Large intestine (tissue), 3 donors: Measurements from ENCODE around the gene SMG6. TPM values are rescaled to one million over a fixed set of nuclear protein-coding genes. Genes with fewer than 3 reads are reported as not detected.
"Not testable (repeated sequence)": the region's sequence is repeated elsewhere in the genome, so short reads cannot be mapped to it uniquely, and the experiment has no call there.

Experiments used
- DNase-seq, 2 donors: peaks; one replicate each; pipeline versions ENCODE4 v3.0.0 to v3.0.0-alpha.2; 2013
- H3K27ac ChIP-seq: one replicate; pipeline ENCODE4 v1.5.1; 2013; ENCODE audit warnings: low read length
- H3K27me3 ChIP-seq: 2 replicates; pipeline ENCODE4 v1.6.1; 2013; ENCODE audit warnings: low read length; ENCODE audit not compliant: control insufficient read depth, insufficient read depth
- H3K36me3 ChIP-seq: 2 replicates; pipeline ENCODE4 v1.6.1; 2013; ENCODE audit warnings: low read length; ENCODE audit not compliant: control insufficient read depth, insufficient read depth
- H3K4me1 ChIP-seq: one replicate; pipeline ENCODE4 v1.6.1; 2013; ENCODE audit warnings: low read length; ENCODE audit not compliant: control insufficient read depth, insufficient read depth
- H3K4me3 ChIP-seq: one replicate; pipeline ENCODE4 v1.5.1; 2013; ENCODE audit warnings: low read length
- H3K9me3 ChIP-seq: one replicate; pipeline ENCODE4 v1.6.1; 2013; ENCODE audit warnings: mild to moderate bottlenecking, low read depth, low read length, moderate library complexity; ENCODE audit not compliant: control insufficient read depth
- WGBS: methylation state at CpG from one replicate; pipeline ENCODE4 v1.1.5; 2013; ENCODE audit warnings: low lambda C conversion rate; ENCODE audit not compliant: insufficient coverage; 5-methylcytosine and 5-hydroxymethylcytosine counted together
- polyA plus RNA-seq: library from polyadenylated mRNA; unstranded; fragments of 120-200 nt; gene quantifications from one replicate; pipeline ENCODE4 v1.2.1, GENCODE V29; 2013

The SMG6 gene
- polyA plus RNA-seq, 1 donor: 18.0 TPM

- Histone ChIP-seq H3K9me3 (no peaks in the 10 kb centered on the region), H3K36me3 (peaks cover 18% of the 10 kb centered on the region), H3K27ac (no peak overlapping the region), H3K4me3 (no peak overlapping the region), H3K27me3 (no peaks in the 10 kb centered on the region), H3K4me1 (no peaks in the 10 kb centered on the region)
- no CpG with 5 or more reads among the region's 8 CpGs for WGBS
- peak in 1 of 2 donors; percentile 30 for DNase-seq
Measured at GRCh38 chr17:2146132-2146871, 157.3 kb downstream of the SMG6 start.

GRCh38 chr17:2144701-2145100 lies 158.9 kb downstream of the SMG6 start:
- whole genome bisulfite sequencing: 100% methylated on average over 1 of the region's 7 CpGs
- Histone ChIP-seq H3K36me3 (peaks cover 11% of the 10 kb centered on the region), H3K9me3 (no peaks in the 10 kb centered on the region)

GRCh38 chr17:2143332-2143731 lies 160.3 kb downstream of the SMG6 start:
- no peak for DNase-seq
- WGBS: 100% methylated on average over 3 of the region's 3 CpGs
- H3K4me3 ChIP-seq: no peak overlapping the region
- no peaks in the 10 kb centered on the region for H3K9me3 ChIP-seq
- H3K36me3 ChIP-seq: peaks cover 7% of the 10 kb centered on the region
- H3K27ac ChIP-seq: no peak overlapping the region
- H3K27me3 ChIP-seq: no peaks in the 10 kb centered on the region
- no peaks in the 10 kb centered on the region for H3K4me1 ChIP-seq

More at GRCh38 chr17:2144701-2145100, 158.9 kb downstream of the SMG6 start:
- H3K4me1 ChIP-seq: no peaks in the 10 kb centered on the region
- no peak for DNase-seq
- no peak overlapping the region for H3K27ac ChIP-seq
- no peaks in the 10 kb centered on the region for H3K27me3 ChIP-seq
- H3K4me3 ChIP-seq: no peak overlapping the region

GRCh38 chr17:2142682-2143081 lies 160.9 kb downstream of the SMG6 start:
- WGBS: no CpG with 5 or more reads among the region's 8 CpGs
- not testable (repeated sequence) for H3K36me3 ChIP-seq, H3K27me3 ChIP-seq, DNase-seq, H3K4me1 ChIP-seq, H3K4me3 ChIP-seq, H3K27ac ChIP-seq, H3K9me3 ChIP-seq

GRCh38 chr17:2140683-2141082 lies 162.9 kb downstream of the SMG6 start:
- DNase-seq: no peak
- H3K4me1 ChIP-seq: no peaks in the 10 kb centered on the region
- no peak overlapping the region for H3K4me3 ChIP-seq
- no peaks in the 10 kb centered on the region for H3K27me3 ChIP-seq
- H3K27ac ChIP-seq: no peak overlapping the region
- H3K36me3 ChIP-seq: peaks cover 4% of the 10 kb centered on the region
- no peaks in the 10 kb centered on the region for H3K9me3 ChIP-seq

- DNase-seq: no peak
- no peaks in the 10 kb centered on the region for H3K27me3 ChIP-seq
- no peak overlapping the region for H3K4me3 ChIP-seq
- peak overlapping the region; percentile 20 for H3K27ac ChIP-seq
- peaks cover under 1% of the 10 kb centered on the region for H3K36me3 ChIP-seq
- no CpG with 5 or more reads among the region's 2 CpGs for WGBS
- H3K4me1 ChIP-seq: no peaks in the 10 kb centered on the region
- H3K9me3 ChIP-seq: no peaks in the 10 kb centered on the region
Measured at GRCh38 chr17:2138761-2139160, 164.8 kb downstream of the SMG6 start.

GRCh38 chr17:2138318-2138717 lies 165.3 kb downstream of the SMG6 start:
- Histone ChIP-seq H3K4me3 (no peak overlapping the region), H3K9me3 (no peaks in the 10 kb centered on the region), H3K27ac (peak overlapping the region; percentile 20), H3K36me3 (peaks cover 4% of the 10 kb centered on the region), H3K4me1 (no peaks in the 10 kb centered on the region), H3K27me3 (no peaks in the 10 kb centered on the region)
- DNase-seq: peak in 1 of 2 donors; percentile 21
- WGBS: no CpG with 5 or more reads among the region's 1 CpG

- Histone ChIP-seq H3K27me3 (no peaks in the 10 kb centered on the region), H3K27ac (peak overlapping the region; percentile 20), H3K36me3 (peaks cover 4% of the 10 kb centered on the region), H3K4me3 (no peak overlapping the region), H3K9me3 (no peaks in the 10 kb centered on the region), H3K4me1 (no peaks in the 10 kb centered on the region)
- peak in 1 of 2 donors; percentile 10 for DNase-seq
- 80% methylated on average over 1 of the region's 11 CpGs for WGBS
Measured at GRCh38 chr17:2137342-2138098, 166.1 kb downstream of the SMG6 start.

- no peak overlapping the region for H3K4me3 ChIP-seq
- no peaks in the 10 kb centered on the region for H3K9me3 ChIP-seq
- no peaks in the 10 kb centered on the region for H3K27me3 ChIP-seq
- peaks cover 4% of the 10 kb centered on the region for H3K36me3 ChIP-seq
- 71% methylated on average over 1 of the region's 6 CpGs for WGBS
- no peaks in the 10 kb centered on the region for H3K4me1 ChIP-seq
- no peak overlapping the region for H3K27ac ChIP-seq
- DNase-seq: no peak
Measured at GRCh38 chr17:2136241-2136640, 167.3 kb downstream of the SMG6 start.

GRCh38 chr17:2128011-2128410 lies 175.6 kb downstream of the SMG6 start:
- Histone ChIP-seq H3K9me3 (no peaks in the 10 kb centered on the region), H3K27ac (no peak overlapping the region), H3K4me1 (peaks cover 10% of the 10 kb centered on the region), H3K36me3 (no peaks in the 10 kb centered on the region), H3K27me3 (no peaks in the 10 kb centered on the region), H3K4me3 (no peak overlapping the region)
- DNase-seq: no peak
- WGBS: no CpG with 5 or more reads among the region's 15 CpGs
